GM21423 (cell line): ENCODE results near the gene NCAPG2.

Experiments used
- ATAC-seq: cut with Tn5 transposase; IDR thresholded peaks from one replicate; pipeline ENCODE4 v1.9.1; 2021; ENCODE audit warnings: mild to moderate bottlenecking, moderate library complexity; ENCODE audit not compliant: unreplicated experiment

The NCAPG2 gene

DNA sequence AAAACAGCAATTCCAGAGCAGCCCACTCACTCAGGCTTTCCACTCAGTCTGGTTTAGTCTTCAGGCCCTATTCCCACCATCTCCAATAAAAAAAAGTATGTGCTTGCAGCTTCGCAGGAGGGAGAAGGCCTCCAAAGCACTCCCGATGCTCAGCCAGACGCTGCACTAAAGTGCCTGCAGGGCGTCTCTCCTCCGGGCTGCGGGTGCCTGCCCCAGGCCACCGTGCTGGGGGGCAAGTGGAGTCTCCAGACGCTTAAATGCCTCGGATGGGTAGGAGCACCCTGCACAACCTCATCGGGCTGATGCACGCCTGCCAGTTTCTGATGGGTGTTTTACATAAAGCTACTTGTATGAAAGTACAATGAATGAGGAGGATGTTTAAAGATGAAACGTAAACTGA, 31.3 kb upstream of the NCAPG2 start:
- ATAC-seq, result no peak

DNA sequence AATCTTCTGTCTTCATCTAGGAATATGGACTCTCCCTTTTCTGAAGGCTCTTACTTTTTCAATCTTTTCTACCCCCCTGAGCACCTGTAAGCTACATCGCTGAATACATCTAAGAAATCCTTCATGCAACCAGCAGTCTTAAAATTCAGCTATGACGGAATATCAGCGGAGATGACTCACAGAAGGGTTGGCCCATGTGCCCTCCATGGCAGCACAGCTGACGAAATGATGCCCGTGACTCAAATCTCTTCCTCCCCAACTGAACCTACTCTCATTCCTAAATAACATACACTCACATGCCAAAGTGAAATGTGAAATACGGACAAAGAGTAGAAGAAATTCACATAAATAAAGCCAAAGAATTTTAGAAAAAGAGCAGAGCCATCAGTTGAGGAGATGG, 30.3 kb upstream of the NCAPG2 start:
- ATAC-seq, result no peak

DNA sequence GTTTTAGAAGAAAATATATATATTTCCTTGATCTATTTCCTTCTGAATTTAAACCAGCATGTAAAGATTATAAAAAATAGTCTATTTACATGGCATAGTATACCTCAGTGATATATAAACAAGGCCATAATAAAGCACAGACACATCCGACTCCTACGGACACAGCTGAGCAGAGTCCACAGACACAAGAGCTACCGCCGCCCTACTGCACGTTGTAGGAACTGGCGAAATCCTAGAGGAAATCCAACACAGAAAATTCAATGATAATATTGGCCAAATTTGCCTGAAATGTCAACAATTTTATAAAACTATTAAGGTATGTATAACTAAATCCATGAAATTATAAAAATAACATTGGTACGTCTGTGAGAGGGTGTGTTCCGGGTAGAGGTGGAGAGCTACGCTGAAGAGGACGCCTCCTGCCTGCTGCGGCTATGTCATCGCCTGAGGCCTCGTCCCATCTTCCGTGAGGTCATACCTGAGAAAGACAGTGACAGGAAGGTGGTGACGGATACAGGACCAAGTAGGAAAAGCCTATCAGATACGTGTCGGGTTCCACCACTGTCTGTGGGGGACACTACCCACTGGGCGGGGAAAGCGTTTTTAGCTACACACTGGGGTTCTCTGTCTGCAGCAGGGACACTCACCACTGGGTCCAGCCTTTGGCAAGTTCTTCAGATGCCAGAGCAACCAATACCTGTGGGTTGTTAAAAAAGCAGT, 29.3 kb upstream of the NCAPG2 start:
- no peak for ATAC-seq

DNA sequence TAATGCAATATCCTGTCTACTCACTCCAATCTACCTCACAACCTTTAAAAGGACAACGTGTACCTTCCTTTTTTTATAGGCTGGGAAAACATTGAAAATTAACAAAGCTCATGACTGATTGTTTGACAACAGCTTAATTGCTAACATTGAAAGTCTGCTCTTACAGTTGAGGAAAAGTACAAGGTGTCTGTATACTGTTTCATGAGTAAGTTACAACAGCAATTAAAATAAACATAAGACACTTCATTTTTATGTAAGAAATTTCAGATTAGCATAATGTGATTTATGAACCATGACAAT, 28.6 kb upstream of the NCAPG2 start:
- no peak for ATAC-seq

DNA sequence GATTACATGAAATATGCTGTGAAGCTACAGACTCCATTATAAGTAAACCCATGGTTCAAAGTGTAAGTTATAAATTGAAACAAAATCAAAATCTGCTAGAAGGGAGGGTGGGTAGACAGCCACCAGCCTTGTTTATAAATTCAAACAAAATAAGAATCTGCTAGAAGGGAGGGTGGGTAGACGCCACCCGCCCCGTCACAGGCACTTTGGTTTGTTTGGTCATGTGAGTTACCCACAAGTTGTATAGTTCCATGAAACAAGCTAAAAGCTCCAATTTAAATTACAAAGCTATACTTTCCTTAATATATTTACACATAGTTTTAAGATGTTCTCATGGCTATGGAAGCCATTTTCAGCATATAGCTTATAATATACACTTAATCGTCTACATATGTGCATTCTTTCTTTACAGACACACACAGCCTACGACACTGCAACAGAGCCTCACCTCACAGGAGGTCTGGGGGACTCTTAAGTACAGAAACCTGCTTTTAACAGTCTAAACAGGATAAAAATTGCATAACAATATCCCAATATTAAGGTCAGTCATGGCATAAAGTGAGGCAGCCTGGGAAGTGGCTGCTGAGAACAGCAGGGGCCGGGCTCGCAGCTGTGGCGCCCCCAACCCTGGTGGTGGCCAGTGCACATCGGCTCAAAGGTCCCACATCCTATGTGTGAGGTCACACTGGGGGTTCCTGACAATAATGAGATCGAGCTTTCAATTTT, 28.1 kb upstream of the NCAPG2 start:
- ATAC-seq, result no peak

DNA sequence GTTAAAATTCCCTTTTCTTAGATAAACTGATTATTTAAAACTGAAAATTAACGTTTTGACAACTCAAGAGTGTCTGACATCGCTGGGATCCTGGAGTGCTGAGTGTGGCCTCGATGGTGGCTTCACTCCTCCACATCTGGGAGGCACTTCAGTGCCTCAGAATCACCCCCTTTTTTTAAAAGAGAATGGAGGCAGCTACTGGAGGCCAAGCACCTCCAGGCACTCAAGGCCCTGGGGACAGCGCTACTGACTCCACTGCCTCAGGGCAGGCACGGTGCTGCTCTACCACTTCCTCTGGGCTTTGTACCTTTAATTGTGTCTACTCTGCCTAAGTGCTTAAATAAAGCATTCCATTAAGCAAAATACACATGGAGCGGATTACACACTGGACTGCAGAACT, 27.2 kb upstream of the NCAPG2 start:
- no peak for ATAC-seq

DNA sequence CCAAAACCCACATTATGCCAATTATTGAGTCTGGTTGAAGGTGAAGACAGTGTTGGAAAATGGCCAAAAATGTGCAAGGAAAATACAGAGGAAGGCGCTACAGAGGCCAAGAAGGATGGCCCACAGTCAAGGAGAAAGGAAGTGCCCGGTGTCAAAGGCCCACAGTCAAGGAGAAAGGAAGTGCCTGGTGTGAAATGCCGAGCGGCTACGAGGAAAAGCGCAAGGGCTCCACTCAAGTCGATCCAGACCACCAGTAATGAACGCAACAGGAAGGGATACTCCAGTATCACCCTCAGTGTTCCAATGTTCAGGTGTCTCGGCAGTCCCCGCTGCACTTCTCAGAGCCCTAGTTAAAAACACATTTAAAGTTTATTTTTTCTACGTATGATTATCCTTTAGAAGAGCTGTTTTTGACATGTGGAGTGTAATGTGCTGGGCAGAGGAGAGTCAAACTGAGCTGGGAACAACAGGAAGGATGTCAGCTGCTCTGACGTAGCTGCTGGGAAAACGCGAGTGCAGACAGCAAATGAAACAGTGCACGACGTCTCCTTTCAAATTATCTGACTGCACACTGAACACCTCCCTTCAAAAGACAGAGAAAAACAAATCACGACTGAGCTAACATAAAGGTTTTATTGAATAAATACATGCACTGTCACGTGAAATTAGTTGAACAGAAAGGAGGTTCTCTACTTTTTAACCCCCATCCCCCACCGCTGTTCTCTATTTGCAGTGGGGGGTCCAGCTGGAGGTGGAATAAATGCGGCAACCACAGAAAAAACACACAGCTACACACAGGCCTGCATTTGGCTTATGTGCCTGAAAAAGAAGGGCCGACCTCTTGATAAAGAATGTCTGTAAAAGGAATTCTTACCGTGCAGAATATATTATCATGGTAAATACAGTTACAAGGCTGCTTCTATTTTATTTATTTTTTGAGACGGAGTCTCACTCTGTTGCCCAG, 26.1 kb upstream of the NCAPG2 start:
- no peak for ATAC-seq

DNA sequence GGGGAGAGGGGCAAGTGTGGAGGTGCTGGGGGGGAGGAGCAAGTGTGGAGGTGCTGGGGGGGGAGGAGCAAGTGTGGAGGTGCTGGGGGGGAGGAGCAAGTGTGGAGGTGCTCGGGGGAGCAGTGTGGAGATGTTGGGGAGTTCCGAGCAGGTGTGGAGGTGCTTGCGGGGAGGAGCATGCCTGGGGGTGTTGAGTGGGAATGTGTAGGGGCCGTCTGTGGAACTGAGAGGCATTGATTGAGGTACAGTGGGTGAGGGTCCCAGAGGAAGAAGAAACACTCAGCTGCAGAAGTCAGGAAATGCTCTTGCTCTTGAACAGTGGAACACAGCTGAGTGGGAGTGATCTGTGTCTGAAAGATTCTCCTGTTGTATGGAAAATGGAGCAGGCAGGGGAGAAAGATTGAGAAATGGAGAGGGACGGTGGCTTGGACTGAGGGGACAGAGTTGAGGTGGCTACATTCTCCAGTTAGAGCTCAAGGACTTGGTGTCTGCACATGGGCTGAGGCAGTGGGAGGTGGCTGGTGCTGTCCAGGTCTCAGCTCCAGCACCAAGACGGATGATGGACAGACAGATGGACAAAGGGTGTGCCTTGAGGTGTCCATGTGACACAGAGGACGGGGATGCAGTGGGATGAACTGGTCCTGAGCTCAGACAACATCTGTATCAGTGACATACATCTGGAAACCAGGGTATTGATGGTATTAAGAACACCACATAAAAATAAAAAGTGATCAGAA, 25.2 kb upstream of the NCAPG2 start:
- ATAC-seq, result no peak

DNA sequence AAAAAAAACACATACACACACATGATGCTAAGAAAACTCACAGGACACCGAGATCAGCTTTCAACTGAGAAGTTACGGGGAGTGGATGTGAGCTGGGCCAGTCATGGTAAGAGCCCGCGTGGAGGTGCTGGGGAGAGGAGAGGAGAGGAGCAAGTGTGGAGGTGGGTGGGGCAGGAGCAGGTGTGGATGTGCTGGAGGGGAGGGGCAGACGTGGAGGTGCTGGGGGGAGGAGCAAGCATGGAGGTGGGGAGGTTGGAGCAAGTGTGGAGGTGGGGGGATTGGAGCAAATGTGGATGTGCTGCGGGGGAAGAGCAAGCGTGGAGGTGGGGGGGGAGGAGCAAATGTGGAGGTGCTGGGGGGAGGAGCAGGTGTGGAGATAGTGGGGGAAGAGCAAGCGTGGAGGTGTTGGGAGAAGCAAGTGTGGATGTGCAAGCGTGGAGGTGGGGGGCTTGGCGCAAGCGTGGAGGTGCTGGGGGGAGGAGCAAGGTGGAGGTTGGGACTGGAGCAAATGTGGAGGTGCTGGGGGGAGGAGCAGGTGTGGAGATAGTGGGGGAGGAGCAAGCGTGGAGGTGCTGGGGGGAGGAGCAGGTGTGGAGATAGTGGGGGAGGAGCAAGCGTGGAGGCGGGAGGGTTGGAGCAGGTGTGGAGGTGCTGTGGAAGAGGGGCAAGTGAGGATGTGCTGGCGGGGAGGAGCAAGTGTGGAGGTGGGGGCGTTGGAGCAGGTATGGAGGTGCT, 24.5 kb upstream of the NCAPG2 start:
- no peak for ATAC-seq

DNA sequence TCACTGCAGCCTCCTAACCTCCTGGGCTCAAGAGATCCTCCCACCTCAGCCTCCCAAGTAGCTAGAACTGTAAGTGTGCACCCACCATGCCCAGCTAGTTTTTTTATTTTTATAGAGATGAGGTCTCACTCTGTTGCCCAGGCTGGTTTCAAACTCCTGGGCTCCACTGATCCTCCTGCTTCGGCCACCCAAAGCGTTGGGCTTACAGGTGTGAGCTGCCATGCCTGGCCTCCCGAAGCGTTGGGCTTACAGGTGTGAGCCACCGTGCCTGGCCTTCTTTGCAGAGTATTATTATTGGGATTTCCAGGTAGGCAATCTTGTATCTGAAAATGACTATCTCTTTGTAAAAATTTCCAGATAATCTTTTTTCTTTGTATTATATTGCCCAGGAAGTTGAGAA, 23.1 kb upstream of the NCAPG2 start:
- no peak for ATAC-seq

DNA sequence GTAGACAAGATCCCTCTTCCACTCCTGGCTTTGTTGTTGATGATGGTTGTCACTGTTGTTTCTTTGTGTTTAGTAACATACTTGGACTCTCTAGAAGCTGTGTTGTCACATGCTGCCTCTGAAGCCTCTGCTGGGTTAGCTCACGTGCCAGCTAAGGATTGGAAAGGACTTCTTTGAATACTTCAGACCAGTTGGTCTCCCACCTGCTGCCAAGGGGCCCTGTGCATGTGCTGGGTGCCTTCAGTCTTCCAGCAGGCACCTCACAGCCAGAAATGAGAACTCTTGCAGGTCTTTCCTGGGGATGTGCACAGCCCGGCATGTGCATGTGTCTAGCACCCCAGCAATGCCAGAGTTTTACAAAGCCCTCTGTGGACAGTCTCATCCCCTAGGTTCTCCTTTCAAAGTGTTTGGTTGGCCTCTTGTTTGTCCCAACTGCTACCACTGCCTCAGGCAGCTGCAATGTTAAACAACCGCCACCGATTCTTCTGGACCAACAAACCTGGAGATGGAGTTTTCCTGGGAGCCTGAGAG, 21.7 kb upstream of the NCAPG2 start:
- ATAC-seq, result no peak

DNA sequence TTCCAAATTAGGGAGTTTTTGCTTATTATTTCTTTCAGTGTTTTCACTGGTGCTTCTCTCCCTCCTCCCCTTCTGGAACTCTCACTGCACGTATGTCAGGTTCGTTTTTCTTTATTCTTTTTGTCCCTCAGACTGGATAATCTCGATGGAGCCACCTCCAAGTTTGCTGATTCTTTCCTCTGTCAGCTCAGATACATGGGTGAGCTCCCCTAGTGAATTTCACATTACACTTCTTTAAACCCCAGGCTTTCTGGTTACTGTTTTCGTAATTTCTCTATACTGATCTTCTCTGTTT, 20.8 kb upstream of the NCAPG2 start:
- ATAC-seq, result no peak

DNA sequence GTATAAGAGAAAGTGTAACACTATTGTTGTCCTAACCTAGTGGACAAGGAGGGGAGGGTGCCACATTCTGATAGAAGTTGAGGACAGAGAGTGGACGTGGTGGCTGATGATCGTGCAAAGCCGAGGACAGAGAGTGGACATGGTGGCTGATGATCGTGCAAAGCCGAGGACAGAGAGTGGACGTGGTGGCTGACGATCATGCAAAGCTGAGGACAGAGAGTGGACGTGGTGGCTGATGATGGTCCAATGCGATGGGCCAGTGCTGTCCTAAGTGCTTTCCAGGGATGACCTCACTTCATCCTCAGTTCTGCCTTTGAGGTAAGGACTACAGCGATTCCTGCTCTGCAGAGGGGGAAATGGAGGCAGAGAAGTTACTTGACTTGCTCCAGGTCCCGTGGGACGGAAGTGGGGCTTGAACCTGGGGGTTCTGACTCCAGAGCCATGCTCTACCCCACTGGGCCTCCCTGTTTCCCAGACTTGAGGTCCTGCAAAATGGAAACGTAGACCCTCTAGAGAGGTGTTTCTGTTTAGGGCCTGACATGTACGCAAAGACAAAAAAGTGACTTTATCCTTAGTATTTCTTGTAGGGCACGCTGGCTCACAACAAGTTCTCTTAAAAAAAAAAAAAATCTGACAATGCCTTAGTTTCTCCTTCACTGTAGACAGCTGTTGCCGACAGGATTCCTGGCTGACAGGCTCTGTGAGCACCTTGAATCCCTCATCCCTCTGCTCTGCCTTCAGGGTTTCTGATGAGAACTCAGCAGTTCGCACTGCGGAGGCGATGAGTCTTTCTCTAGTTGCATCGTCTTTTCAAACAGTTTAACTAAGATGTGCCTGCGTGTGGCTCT, 20.3 kb upstream of the NCAPG2 start:
- no peak for ATAC-seq

DNA sequence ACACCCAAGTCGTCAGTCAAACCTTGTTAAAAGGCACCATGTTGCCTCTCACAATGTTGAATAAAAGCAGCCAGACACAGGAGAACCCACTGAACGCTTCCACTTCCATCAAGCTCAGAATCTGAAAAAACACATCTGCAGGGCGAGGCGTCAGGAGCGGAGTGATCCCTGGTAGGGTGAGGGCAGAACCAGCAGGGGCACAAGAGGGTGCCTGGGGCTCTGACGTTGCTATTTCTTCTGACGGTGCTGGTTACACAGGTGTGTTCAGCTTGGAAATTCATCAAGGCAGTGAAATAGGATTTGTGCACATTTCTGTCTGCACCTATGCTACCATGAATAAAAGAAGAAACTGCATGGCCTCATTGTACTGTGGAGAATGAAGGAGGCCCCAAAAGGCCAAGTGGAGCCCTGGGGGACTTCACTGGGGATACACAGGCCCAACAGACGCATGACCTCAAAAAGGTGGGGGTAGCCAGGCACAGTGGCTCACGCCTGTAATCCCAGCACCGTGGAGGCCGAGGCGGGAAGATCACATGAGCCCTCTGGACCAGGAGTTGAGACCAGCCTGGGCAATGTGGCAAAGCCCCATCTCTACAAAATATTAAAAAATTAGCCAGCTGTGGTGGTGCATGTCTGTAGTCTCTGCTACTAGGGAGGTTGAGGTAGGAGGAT, 19.2 kb upstream of the NCAPG2 start:
- no peak for ATAC-seq

DNA sequence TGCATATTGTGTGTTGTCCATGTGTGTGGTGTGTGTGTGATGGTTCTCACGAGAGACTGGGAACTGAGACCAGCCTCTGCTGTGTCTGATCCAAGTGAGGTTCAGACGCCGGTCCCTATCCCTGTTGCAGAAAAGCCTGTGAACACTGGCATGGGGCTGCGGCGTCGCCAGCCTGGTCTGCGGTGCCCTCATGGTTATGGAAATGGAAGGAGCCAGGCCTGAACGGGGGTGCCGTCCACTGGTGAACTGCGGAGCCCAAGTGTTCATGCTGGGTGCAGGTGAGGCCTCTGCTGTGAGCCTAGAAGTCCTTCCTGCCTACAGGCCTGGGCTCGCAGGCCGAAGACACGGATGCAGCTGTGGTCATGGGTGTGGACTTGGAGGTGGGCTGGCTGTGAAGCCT, 18.7 kb upstream of the NCAPG2 start:
- no peak for ATAC-seq

DNA sequence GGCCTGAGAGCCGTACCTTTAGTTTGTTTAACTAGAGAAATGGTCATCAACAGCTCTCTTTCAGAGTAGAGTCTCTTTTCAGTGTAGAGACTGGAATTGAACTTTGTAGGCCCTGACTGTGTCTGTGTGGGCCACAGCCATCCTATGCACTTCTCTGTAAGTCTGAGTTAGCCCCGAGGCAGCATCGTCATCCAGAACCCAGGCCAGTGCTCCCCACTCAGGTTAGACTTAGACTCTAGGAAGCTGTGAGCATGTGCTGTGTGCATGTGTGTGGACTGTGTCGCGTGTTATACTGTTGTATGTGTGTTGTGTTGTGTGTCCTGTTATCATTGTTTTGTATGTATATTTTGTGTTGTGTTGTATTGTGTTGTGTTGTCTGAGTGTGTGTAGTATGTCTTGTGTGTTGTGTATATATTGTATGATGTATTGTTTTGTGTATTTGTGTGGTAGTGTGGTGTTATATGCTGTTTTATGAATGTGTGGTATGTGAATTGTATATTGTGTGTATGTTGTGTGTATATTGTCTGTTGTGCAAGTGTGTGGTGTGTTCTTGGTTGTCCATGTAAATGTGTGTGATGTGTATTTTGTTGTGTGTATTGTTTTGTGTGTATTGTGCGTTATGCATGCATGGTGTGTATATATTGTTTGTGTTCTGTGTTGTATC, 18.1 kb upstream of the NCAPG2 start:
- ATAC-seq, result no peak

DNA sequence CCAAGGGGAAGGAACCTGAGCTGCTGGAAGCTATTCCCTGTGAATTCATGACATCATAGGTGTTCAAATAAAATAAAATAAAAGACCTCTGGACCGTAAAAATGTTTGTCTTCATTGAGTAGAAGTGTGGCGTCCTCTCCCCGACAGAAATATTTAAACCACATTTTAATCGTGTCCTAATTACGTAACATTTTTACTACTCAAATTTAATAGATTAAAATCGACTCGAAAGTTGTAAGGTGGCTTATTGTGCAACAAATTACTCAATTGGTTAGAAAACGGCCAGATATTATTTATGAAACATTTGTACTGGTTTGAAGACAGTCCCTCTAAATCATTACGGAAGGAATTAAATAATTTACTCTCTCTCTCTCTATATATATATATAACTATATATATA, 15.5 kb upstream of the NCAPG2 start:
- ATAC-seq, result no peak

DNA sequence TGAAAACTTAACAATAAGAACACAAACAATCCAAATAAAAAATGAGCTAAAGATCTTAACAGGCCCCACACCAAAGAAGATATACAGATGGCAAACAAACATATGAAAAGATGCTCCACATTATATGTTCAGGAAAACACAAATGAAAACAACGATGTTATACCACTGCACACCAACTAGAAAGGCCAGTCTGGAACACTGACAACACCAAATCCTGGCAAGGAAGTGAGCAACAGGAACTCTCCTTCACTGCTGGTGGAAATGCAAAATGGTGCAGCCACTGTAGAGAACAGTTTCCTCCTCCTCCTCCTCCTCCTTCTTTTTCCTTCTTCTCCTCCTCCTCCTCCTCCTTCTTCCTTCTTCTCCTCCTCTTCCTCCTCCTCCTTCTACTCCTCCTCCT, 12.2 kb upstream of the NCAPG2 start:
- ATAC-seq, result no peak
